Smooth muscle cell (in vitro differentiated cells): ENCODE measurements around the gene GCN1. TPM values are rescaled to one million over a fixed set of nuclear protein-coding genes. Genes with fewer than 3 reads are reported as not detected.
A peak's percentile ranks its signal among the peaks of the same experiment; 100 is the strongest.

ENCODE experiments used
- DNase-seq: peaks from one replicate; lab custom pipeline; 2025; ENCODE audit not compliant: unreplicated experiment; lab: John Stamatoyannopoulos, UW
- H2AFZ ChIP-seq: fragments of 200-600 bp; sonication (generic); 2 replicates; pipeline ENCODE4 v1.6.0; 2016; ENCODE audit warnings: antibody characterized with exemption, low read depth, mild to moderate bottlenecking
- H3F3A ChIP-seq: fragments of 200-600 bp; sonication (generic); 2 replicates; pipeline ENCODE4 v1.6.0; 2017; ENCODE audit warnings: antibody characterized with exemption, low read depth
- H3K27ac ChIP-seq: fragments of 200-600 bp; sonication (generic); 2 replicates; pipeline ENCODE4 v1.5.1; 2016; ENCODE audit warnings: low read depth, mild to moderate bottlenecking
- H3K27me3 ChIP-seq: fragments of 200-600 bp; sonication (generic); 2 replicates; pipeline ENCODE4 v1.6.1; 2016; ENCODE audit warnings: low read depth, mild to moderate bottlenecking
- H3K36me3 ChIP-seq: fragments of 200-600 bp; sonication (generic); 2 replicates; pipeline ENCODE4 v1.5.1; 2016; ENCODE audit warnings: low read depth
- H3K4me1 ChIP-seq: fragments of 200-600 bp; sonication (generic); 2 replicates; pipeline ENCODE4 v1.5.1; 2016; ENCODE audit warnings: low read depth
- H3K4me2 ChIP-seq: fragments of 200-600 bp; sonication (generic); 2 replicates; pipeline ENCODE4 v1.6.0; 2016; ENCODE audit warnings: mild to moderate bottlenecking
- H3K4me3 ChIP-seq: fragments of 200-600 bp; sonication (generic); 2 replicates; pipeline ENCODE4 v1.5.1; 2016; ENCODE audit warnings: mild to moderate bottlenecking
- H3K79me2 ChIP-seq: fragments of 200-600 bp; sonication (generic); 2 replicates; pipeline ENCODE4 v1.6.0; 2016; ENCODE audit warnings: low read depth, mild to moderate bottlenecking
- H3K9ac ChIP-seq: fragments of 200-600 bp; sonication (generic); 2 replicates; pipeline ENCODE4 v1.6.0; 2016; ENCODE audit warnings: low read depth
- H3K9me3 ChIP-seq: fragments of 200-600 bp; sonication (generic); replicated peaks from 2 replicates; pipeline ENCODE4 v1.5.1; 2016; ENCODE audit warnings: low read depth
- H4K20me1 ChIP-seq: fragments of 200-600 bp; sonication (generic); 2 replicates; pipeline ENCODE4 v1.6.0; 2016; ENCODE audit warnings: low read depth
- CTCF ChIP-seq: fragments of 200-600 bp; sonication (generic); IDR thresholded peaks from 2 replicates; pipeline ENCODE4 v1.5.1; 2017; ENCODE audit warnings: borderline replicate concordance, mild to moderate bottlenecking, antibody characterized with exemption; ENCODE audit not compliant: insufficient read depth, poor library complexity, severe bottlenecking
- WGBS: methylation state at CpG from one replicate; pipeline ENCODE4 v1.1.7; 2016; ENCODE audit warnings: low lambda C conversion rate; 5-methylcytosine and 5-hydroxymethylcytosine counted together
- polyA plus RNA-seq: library from polyadenylated mRNA; unstranded; fragments of >200 nt; fragmentation: Nextera tagmentation; extraction: Ambion mirVana; gene quantifications from 2 replicates; pipeline ENCODE4 v1.2.1, GENCODE V29; 2016
- total RNA-seq: library from RNA; depleted of rRNA; stranded (reverse); fragments of >200 nt; gene quantifications from 2 replicates; pipeline ENCODE4 v1.2.3, GENCODE V29; 2014

Gene GCN1
- total and polyA plus RNA-seq, 2 experiments from 2014 or later: 31.6 to 44.3 TPM

- no peak for TF ChIP-seq CTCF
- Histone ChIP-seq H3F3A (peaks cover 46% of the 10 kb centered on the region), H3K27ac (peak overlapping the region; percentile 99), H3K4me1 (peaks cover 68% of the 10 kb centered on the region), H3K9me3 (no peaks in the 10 kb centered on the region), H4K20me1 (peaks cover 47% of the 10 kb centered on the region), H3K4me2 (peak overlapping the region; percentile 79), H2AFZ (no peak overlapping the region), H3K36me3 (no peaks in the 10 kb centered on the region), H3K9ac (peak overlapping the region; percentile 86), H3K79me2 (peaks cover 33% of the 10 kb centered on the region), H3K4me3 (no peak overlapping the region), H3K27me3 (no peaks in the 10 kb centered on the region)
- no peak for DNase-seq
- WGBS: 3% methylated on average over 6 of the region's 6 CpGs
Observed at GRCh38 chr12:120230974-120231315, 36.4 kb upstream of the GCN1 start.

GRCh38 chr12:120230326-120230973 is 35.9 kb upstream of the GCN1 start:
- Histone ChIP-seq H3K9me3 (no peaks in the 10 kb centered on the region), H3K4me2 (peak overlapping the region; percentile 79), H2AFZ (no peak overlapping the region), H3K79me2 (peaks cover 33% of the 10 kb centered on the region), H3F3A (peaks cover 42% of the 10 kb centered on the region), H3K36me3 (no peaks in the 10 kb centered on the region), H3K4me1 (peaks cover 67% of the 10 kb centered on the region), H3K27me3 (no peaks in the 10 kb centered on the region), H3K27ac (peak overlapping the region; percentile 99), H3K4me3 (no peak overlapping the region), H3K9ac (peak overlapping the region; percentile 86), H4K20me1 (peaks cover 47% of the 10 kb centered on the region)
- peak; percentile 61 for DNase-seq
- 3% methylated on average over 9 of the region's 9 CpGs for WGBS
- TF ChIP-seq CTCF: no peak

- Histone ChIP-seq H3K4me1 (peaks cover 67% of the 10 kb centered on the region), H3K9ac (peak overlapping the region; percentile 57), H3K36me3 (no peaks in the 10 kb centered on the region), H3K27ac (peak overlapping the region; percentile 99), H2AFZ (no peak overlapping the region), H3K79me2 (peaks cover 39% of the 10 kb centered on the region), H3K27me3 (no peaks in the 10 kb centered on the region), H3K4me3 (peak overlapping the region; percentile 22), H3K4me2 (peak overlapping the region; percentile 72), H4K20me1 (peaks cover 54% of the 10 kb centered on the region), H3K9me3 (no peaks in the 10 kb centered on the region), H3F3A (peaks cover 35% of the 10 kb centered on the region)
- 25% methylated on average over 12 of the region's 12 CpGs for WGBS
- no peak for DNase-seq
- TF ChIP-seq CTCF: no peak
Observed at GRCh38 chr12:120229487-120230325, 35.2 kb upstream of the GCN1 start.
